WI38 (cell line): ENCODE measurements around the gene NEDD9.
A peak's percentile ranks its signal among the peaks of the same experiment; 100 is the strongest.

Experiments used
- H3K4me3 ChIP-seq: 2 replicates; pipeline ENCODE4 v1.5.1; 2011; ENCODE audit warnings: low read depth, mild to moderate bottlenecking, control low read depth, low read length
- TF ChIP-seq, protein P1 (sequence below): IDR thresholded peaks from 2 replicates; pipeline ENCODE4 v1.5.1; 2012; ENCODE audit warnings: low read depth, mild to moderate bottlenecking, control low read depth, low read length

The NEDD9 gene

DNA sequence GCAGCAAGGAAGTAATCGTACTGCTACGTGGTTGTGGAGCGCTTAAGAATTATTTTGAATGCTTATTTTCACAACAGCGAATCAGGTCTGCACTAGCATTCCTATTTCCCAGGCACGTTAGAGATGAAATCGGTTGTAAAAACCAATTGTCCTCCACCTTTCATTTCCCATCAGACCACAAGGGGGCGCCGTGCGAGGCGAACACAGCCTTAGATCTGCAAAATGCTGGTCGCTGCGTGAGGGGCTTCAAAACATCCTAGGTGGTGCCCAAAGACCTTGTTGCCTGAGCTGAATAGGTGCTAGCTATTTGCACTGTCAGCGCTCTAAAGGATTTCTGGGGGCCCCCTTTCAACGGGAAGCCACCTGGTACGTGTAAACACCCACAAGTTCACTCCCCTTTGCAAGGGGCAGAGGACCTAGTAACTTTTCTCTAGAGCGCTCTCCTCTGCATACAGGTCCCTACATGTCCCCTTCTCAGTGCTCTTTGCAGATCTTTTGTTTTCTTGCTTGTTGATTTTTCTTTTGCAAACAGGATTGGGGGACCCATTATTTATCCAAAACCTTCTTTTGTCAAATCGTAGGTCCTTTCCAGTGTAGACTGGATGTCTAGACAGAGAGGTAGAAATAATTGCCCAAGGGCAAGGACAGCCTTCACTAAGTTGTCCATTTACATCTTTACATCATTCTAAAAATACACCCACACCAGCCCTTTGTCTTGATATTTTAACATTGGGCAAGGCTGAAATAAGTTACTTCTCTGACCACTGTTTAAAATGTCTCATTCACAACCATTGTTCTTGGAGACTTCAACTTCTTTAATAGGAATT, 59.8 kb downstream of the NEDD9 start:
- TF ChIP-seq, protein P1, sequence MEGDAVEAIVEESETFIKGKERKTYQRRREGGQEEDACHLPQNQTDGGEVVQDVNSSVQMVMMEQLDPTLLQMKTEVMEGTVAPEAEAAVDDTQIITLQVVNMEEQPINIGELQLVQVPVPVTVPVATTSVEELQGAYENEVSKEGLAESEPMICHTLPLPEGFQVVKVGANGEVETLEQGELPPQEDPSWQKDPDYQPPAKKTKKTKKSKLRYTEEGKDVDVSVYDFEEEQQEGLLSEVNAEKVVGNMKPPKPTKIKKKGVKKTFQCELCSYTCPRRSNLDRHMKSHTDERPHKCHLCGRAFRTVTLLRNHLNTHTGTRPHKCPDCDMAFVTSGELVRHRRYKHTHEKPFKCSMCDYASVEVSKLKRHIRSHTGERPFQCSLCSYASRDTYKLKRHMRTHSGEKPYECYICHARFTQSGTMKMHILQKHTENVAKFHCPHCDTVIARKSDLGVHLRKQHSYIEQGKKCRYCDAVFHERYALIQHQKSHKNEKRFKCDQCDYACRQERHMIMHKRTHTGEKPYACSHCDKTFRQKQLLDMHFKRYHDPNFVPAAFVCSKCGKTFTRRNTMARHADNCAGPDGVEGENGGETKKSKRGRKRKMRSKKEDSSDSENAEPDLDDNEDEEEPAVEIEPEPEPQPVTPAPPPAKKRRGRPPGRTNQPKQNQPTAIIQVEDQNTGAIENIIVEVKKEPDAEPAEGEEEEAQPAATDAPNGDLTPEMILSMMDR = peak; percentile 62
- H3K4me3 ChIP-seq = no peak overlapping the region

DNA sequence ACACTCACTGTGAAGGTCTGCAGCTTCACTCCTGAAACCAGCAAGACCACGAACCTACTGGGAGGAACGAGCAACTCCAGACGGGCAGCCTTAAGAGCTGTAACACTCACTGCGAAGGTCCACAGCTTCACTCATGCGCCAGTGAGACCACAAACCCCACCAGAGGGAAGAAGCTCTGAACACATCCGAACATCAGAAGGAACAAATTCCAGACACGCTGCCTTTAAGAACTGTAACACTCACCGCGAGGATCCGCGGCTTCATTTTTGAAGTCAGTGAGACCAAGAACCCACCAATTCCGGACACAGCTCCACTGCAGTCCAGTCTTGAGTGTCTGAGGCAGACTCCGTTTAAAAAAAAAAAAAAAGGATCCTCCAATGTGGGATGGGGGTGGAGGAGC, 60.5 kb downstream of the NEDD9 start:
- TF ChIP-seq, protein P1 = no peak
- no peak overlapping the region for H3K4me3 ChIP-seq

DNA sequence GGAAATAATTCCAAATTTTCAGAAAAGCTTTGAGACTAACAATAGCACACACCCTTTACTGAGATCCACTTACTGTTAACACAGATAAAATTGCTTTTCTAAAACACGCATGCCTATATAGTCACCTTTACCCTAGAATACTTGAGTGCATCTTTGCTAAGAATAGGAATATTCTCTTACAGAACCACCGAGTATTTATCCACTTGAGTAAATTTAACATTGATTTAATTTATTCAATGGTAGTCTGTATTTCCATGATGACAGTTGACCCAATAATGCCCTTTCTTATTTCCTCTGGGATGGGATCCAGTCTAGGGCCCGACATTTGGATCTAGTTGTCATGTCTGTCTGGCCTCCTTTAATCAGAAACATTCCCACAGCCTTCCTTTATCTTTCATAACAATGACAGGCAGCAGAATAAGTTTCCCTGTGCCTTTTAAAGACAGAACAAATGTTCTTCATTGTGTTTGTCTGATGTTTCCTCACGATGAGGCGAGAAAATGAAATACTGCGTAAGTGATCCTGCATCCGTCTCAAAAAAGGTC, 64.3 kb downstream of the NEDD9 start:
- TF ChIP-seq, protein P1 = no peak

GRCh38 chr6:11166948-11167347, 65.5 kb downstream of the NEDD9 start:
- TF ChIP-seq, protein P1 = no peak
- no peak overlapping the region for H3K4me3 ChIP-seq

More for the DNA sequence above, 64.3 kb downstream of the NEDD9 start:
- no peak overlapping the region for H3K4me3 ChIP-seq

GRCh38 chr6:11164717-11165646, 67.5 kb downstream of the NEDD9 start:
- H3K4me3 ChIP-seq = no peak overlapping the region
- TF ChIP-seq, protein P1 = no peak

GRCh38 chr6:11163932-11164331, 68.5 kb downstream of the NEDD9 start:
- TF ChIP-seq, protein P1 = no peak
- no peak overlapping the region for H3K4me3 ChIP-seq
